HG03103 (cell line): Measurements from ENCODE around the gene STAG3.
"Not testable (repeated sequence)": the region's sequence is repeated elsewhere in the genome, so short reads cannot be mapped to it uniquely, and the experiment has no call there.

ENCODE experiments used
- ATAC-seq: cut with Tn5 transposase; IDR thresholded peaks from one replicate; pipeline ENCODE4 v1.9.1; 2021; ENCODE audit warnings: low read depth; ENCODE audit not compliant: unreplicated experiment

Gene STAG3

GRCh38 chr7:100209493-100209892, 31.8 kb downstream of the STAG3 start:
- ATAC-seq, result no peak

GRCh38 chr7:100210805-100211204, 33.1 kb downstream of the STAG3 start:
- ATAC-seq, result no peak

GRCh38 chr7:100211342-100211780, 33.6 kb downstream of the STAG3 start:
- ATAC-seq, result no peak

GRCh38 chr7:100212631-100213286, 35.0 kb downstream of the STAG3 start:
- ATAC-seq, result no peak

- ATAC-seq, result no peak
These were observed 36.0 kb downstream of the STAG3 start for GRCh38 chr7:100213672-100214071.

- not testable (repeated sequence) for ATAC-seq
These were observed 36.6 kb downstream of the STAG3 start for GRCh38 chr7:100214356-100214755.

- no peak for ATAC-seq
These were observed 38.2 kb downstream of the STAG3 start for GRCh38 chr7:100215895-100216294.

- ATAC-seq, result not testable (repeated sequence)
These were observed 40.2 kb downstream of the STAG3 start for GRCh38 chr7:100217934-100218333.

GRCh38 chr7:100219271-100219737, 41.6 kb downstream of the STAG3 start:
- no peak for ATAC-seq

GRCh38 chr7:100219801-100220585, 42.3 kb downstream of the STAG3 start, which contains the start of gene PVRIG:
Gene PVRIG (plus strand): TSS chr7:100219949. CDS start chr7:100219971, 22 bp downstream.
- ATAC-seq, result not testable (repeated sequence)

- ATAC-seq, result no peak
These were observed 43.0 kb downstream of the STAG3 start for GRCh38 chr7:100220586-100221230.

GRCh38 chr7:100221231-100221718, 43.6 kb downstream of the STAG3 start:
- ATAC-seq, result peak; percentile 48

- no peak for ATAC-seq
These were observed 44.2 kb downstream of the STAG3 start for GRCh38 chr7:100221767-100222444.

- ATAC-seq, result no peak
These were observed 44.9 kb downstream of the STAG3 start for GRCh38 chr7:100222445-100223132.

- ATAC-seq, result not testable (repeated sequence)
These were observed 45.7 kb downstream of the STAG3 start for GRCh38 chr7:100223376-100223927.

GRCh38 chr7:100224891-100225290, 47.2 kb downstream of the STAG3 start:
- ATAC-seq, result not testable (repeated sequence)

GRCh38 chr7:100234660-100235317, 57.1 kb downstream of the STAG3 start:
- ATAC-seq, result not testable (repeated sequence)

- ATAC-seq, result not testable (repeated sequence)
These were observed 62.3 kb downstream of the STAG3 start for GRCh38 chr7:100239975-100240374.

- ATAC-seq, result not testable (repeated sequence)
These were observed 65.7 kb downstream of the STAG3 start for GRCh38 chr7:100243385-100243784.
